Measurements from ENCODE around the gene CGB2. TPM values are rescaled to one million over a fixed set of nuclear protein-coding genes. Genes with fewer than 3 reads are reported as not detected.
A peak's percentile ranks its signal among the peaks of the same experiment; 100 is the strongest.

The CGB2 gene
- total and polyA plus RNA-seq, 9 of the 15 experiments (the other 6 are each of a cell fraction or from before 2014, with no cell fraction given), result 0.22 TPM; not detected in 8

DNA sequence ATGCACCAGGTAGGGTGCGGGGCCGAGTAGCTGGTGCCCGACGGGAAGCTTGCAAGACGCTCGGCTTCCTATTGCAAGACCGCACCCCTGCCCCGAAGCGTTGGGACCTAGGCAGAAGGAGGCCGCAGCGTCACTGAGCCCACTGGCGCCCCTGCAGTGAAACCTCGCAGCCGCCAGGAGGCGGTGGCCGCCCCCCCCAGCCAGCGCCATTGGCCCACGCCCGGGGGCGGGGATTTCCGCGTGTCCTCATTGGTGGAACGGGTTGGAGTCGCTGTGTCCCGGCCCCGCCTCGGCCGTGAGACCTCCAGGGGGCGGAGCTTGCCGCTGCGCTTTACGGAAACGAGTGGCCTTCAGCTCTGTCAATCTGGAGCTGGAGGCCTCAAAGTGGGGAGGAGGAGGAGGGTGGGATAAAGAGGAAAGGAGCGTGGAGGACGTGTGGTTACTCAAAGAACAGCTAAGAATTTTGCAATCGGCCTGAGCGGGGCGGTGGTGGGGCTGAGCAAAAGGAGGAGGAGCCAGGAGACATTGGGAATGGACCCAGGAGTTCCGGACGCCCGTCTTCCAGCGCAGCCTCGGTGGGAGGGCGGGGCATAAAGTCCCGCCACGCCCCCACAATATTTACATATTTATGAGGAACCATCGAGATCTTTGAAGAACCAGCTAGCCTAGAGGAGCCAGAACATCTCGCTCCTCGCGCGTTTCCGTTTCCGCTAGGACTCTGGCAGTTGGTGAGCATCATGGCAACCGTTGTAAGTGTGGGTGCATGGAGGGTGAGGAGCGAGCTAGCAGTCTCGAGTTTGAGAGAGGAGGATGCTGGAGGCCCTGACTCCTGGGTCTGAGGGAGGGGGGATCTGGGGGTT, 38.3 kb upstream of the CGB2 start, which contains the start of the genes GYS1 and RUVBL2 (continued):
- TF ChIP-seq ZNF121 (CRISPR knock-in tag; conservative IDR thresholded peaks at IDR 0.05), result no peak
- no peak for TF ChIP-seq ZSCAN29 (IDR thresholded peaks at IDR 0.05)
- TF ChIP-seq POLR2AphosphoS2 (IDR thresholded peaks at IDR 0.05; ENCODE audit: low read length), result no peak
- TF ChIP-seq NELFE (IDR thresholded peaks at IDR 0.05; ENCODE audit: insufficient read depth, insufficient read length), result no peak
- peak; percentile 47; the same call in 1 of the 2 replicates for TF ChIP-seq SMC3 (conservative IDR thresholded peaks at IDR 0.05; ENCODE audit: insufficient read depth, low read depth, low read length)
- TF ChIP-seq RNF2 (IDR thresholded peaks at IDR 0.05), result no peak
- no peak for TF ChIP-seq FOXO4 (CRISPR knock-in tag; IDR thresholded peaks at IDR 0.05)
- TF ChIP-seq RNF219 (CRISPR knock-in tag; IDR thresholded peaks at IDR 0.05), result no peak
- no peak for TF ChIP-seq NFE2 (IDR thresholded peaks at IDR 0.05; ENCODE audit: low read depth)
- 0 out of 4 replicates have a peak, but pooled peaks of 1 of the 2 experiments have one; percentile 72 for TF ChIP-seq NONO (IDR thresholded peaks at IDR 0.05; ENCODE audit: low read depth in 2 of 2, low read length in 1 of 2)
- no peak for TF ChIP-seq IFI16 (CRISPR knock-in tag; IDR thresholded peaks at IDR 0.05)
- peak; percentile 77; the same call in 1 of the 2 replicates for TF ChIP-seq TAF7 (tag; IDR thresholded peaks at IDR 0.05)
- TF ChIP-seq ETV5 (CRISPR knock-in tag; IDR thresholded peaks at IDR 0.05; ENCODE audit: low read depth), result no peak
- peak; percentile 74 for TF ChIP-seq MYBL2 (IDR thresholded peaks at IDR 0.05; ENCODE audit: low read depth)
- TF ChIP-seq MYBL2 (CRISPR knock-in tag; IDR thresholded peaks at IDR 0.05; ENCODE audit: borderline replicate concordance), result no peak
- peak; percentile 95 for TF ChIP-seq TAF1 (IDR thresholded peaks at IDR 0.05; ENCODE audit: control insufficient read depth, extremely low read depth, insufficient read depth, low read length, severe bottlenecking)
- no peak for TF ChIP-seq RBM14 (IDR thresholded peaks at IDR 0.05; ENCODE audit: borderline replicate concordance, insufficient read depth, low read depth, low read length)
- TF ChIP-seq KDM5B (IDR thresholded peaks at IDR 0.05; ENCODE audit: insufficient replicate concordance, low read depth, low read length), result peak; percentile 78
- TF ChIP-seq DMBX1 (CRISPR knock-in tag; IDR thresholded peaks at IDR 0.05; ENCODE audit: borderline replicate concordance), result no peak
- TF ChIP-seq RBM22 (IDR thresholded peaks at IDR 0.05; ENCODE audit: low read depth, low read length, poor library complexity, severe bottlenecking), result no peak
- TF ChIP-seq MIER1 (IDR thresholded peaks at IDR 0.05; ENCODE audit: low read depth), result no peak
- TF ChIP-seq POLR2B (IDR thresholded peaks at IDR 0.05; ENCODE audit: low read depth, partially characterized antibody), result peak; percentile 94
- TF ChIP-seq HNRNPL (IDR thresholded peaks at IDR 0.05; ENCODE audit: low read depth, low read length), result no peak
- no peak for TF ChIP-seq ZNF76 (CRISPR knock-in tag; IDR thresholded peaks at IDR 0.05; ENCODE audit: borderline replicate concordance)

All from K562 (cell line).